GM19099 (cell line): ENCODE measurements around the gene MTMR8.

ENCODE experiments used
- POLR2A ChIP-seq: IDR thresholded peaks from 3 replicates; pipeline ENCODE4 v1.6.1; 2011; ENCODE audit warnings: low read depth; ENCODE audit not compliant: insufficient read length; ENCODE audit errors: extremely low read depth

MTMR8 gene

DNA sequence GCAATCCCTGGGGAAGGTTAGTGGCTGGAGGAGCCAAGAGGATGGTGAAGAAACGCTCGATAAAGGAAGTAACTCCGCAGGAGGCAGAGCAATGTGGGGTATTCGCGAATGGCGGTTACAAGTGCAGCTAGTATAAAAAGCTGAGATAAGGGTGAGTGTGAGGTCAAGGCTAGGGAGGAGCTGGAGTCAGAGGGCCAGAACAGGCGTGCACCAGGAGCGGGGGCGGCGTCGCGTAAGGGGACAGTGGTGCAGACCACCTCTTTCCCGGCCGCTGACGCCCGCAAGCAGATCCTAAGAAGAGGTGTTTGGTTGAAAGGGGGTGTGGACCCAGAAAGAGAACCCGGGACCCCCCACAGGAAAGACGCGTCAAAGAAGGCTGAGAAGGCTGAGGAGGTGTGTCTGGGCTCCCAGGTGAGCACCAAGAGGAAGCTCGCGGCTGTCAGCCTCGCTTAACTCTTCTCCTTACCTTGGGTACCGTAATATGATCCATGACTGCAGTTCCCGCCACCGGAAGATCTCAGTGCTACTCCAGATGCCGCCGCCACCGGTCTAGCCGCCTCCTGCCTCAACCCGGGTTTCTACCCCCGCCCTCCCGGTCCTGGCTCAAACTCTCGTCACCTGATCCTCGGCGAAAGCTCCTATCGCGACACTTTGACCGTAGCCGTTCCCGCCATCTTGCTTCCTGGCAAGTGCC lies at the start of gene MTMR8:
MTMR8 (minus strand) TSS at position 579 of the 694 bp plus-strand sequence; CDS start at position 490, 89 bp downstream.
- peak; percentile 32 for TF ChIP-seq POLR2A

- no peak for TF ChIP-seq POLR2A
Measured at GRCh38 chrX:64439551-64439950, 44.3 kb upstream of the MTMR8 start.

GRCh38 chrX:64437665-64438064 lies 42.4 kb upstream of the MTMR8 start:
- TF ChIP-seq POLR2A, result no peak

DNA sequence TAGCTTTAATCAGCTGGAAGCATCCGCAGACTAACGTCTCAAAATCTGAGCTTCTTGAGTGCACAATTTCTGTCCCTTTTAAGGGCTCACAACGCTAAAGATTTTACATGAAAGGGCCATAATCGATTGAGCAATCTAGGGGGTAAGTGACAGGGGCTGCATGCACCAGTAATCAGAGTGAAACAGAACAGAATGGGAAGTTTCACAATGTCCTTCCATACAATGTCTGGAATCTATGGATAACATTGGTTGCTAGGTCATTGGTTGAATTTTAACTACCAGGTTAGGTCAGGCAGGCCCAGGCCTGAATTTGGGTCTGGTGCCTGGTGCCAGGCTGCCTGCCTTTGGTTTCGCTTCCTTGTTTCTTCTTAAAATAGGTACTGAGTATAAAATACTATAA lies 42.0 kb upstream of the MTMR8 start:
- no peak for TF ChIP-seq POLR2A

DNA sequence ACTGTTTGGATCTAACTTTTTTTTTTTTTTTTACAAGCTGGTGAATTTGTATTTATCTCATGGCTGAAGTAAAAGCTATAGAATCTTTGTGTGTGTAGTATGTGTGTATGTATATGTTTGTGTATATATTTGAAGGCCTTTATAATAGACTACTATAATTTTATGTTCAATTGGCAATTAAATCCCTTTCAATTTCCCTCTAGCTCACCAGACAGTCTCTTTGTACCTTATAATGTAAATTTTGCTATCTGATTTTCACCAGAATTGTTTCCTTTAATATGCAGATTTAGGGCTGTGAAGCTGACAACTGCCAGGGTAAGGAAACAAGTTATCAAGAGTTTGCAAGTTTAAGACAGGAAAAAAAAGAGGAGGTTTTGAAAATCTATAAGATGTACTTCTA lies 33.1 kb upstream of the MTMR8 start:
- TF ChIP-seq POLR2A, result no peak

- TF ChIP-seq POLR2A, result no peak
Measured at GRCh38 chrX:64427787-64428186, 32.5 kb upstream of the MTMR8 start.

GRCh38 chrX:64427281-64427680 lies 32.0 kb upstream of the MTMR8 start:
- no peak for TF ChIP-seq POLR2A

- TF ChIP-seq POLR2A, result no peak
Measured at GRCh38 chrX:64398088-64398487, 2.8 kb upstream of the MTMR8 start.

- no peak for TF ChIP-seq POLR2A
Measured at GRCh38 chrX:64395568-64395929, 297 bp upstream of the MTMR8 start.

DNA sequence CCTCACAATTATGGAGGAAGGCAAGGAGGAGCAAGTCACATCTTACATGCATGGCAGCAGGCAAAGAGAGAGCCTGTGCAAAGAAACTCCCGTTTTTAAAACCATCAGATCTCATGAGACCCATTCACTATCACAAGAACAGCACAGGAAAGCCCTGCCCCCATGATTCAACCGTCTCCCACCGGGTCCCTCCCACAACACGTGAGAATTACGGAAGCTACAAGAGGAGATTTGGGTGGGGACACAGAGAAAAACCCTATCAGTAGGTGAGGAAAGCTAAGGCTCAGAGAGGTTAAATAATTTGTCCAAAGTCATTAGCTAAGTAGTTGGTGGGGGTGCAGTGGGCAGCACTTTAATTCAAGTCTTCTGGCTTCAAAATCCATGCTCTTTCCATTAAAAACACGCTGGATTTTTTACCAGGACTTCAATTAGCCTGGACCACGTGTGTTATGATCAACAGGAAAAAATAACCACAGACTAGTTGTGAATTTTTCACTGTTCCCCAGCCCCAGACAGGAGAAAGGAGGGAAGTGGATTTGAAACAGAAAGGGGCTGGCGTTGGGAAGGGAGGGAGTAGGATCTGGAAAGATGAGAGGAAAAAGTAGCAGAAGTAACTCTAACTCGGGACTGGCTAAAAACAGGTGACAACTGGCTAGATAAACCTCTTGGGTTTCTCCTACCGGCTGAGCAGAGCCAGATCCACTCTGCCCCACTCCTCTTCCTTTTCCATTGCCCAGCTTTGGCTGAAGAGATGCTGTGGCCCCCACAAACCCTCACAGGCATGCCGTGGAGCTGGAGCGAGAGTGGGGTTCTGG lies 986 bp downstream of the MTMR8 start:
- no peak for TF ChIP-seq POLR2A

DNA sequence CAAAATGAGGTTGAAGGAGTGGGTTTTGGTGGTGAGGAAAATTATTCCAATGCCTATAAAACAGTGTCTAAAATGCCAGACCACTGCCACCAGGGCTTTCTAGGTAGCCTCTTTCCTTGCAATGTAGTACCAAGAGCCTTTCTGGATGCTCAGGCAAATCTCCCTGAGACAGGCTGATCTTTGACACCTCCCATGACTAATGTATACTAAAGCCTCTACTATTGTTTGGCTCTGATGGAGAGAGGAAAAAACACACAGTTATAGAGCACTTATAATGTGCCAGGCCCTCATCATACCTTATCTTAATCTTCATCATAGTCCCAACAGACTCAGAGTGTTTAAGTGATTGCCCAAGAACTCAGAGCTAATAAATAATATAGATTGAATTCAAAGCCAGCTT lies 5.8 kb downstream of the MTMR8 start:
- TF ChIP-seq POLR2A, result no peak

GRCh38 chrX:64379924-64380323 lies 15.3 kb downstream of the MTMR8 start:
- no peak for TF ChIP-seq POLR2A

- no peak for TF ChIP-seq POLR2A
Measured at GRCh38 chrX:64377753-64378152, 17.5 kb downstream of the MTMR8 start.

- no peak for TF ChIP-seq POLR2A
Measured at GRCh38 chrX:64352081-64352480, 43.2 kb downstream of the MTMR8 start.

DNA sequence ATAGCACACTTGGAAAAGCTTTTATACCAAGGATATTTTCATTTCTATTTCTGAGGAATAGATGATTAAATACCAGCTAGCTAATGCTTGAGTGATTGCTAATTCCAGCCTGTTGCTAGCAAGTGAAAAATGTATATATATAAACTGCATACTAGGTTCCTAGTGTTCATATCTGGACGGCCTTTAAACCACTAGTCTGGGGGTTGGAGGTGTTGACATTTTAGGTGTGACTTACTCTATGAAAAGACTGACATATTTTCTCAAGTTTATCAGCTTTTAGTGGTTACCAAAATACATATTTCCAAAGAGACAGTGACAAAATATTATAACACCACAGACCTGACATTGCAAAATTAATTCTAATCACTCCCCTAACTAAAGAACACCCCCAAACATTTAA lies 44.7 kb downstream of the MTMR8 start:
- no peak for TF ChIP-seq POLR2A

GRCh38 chrX:64350047-64350446 lies 45.2 kb downstream of the MTMR8 start:
- TF ChIP-seq POLR2A, result no peak
